Measurements from ENCODE around the gene STX8.

DNA sequence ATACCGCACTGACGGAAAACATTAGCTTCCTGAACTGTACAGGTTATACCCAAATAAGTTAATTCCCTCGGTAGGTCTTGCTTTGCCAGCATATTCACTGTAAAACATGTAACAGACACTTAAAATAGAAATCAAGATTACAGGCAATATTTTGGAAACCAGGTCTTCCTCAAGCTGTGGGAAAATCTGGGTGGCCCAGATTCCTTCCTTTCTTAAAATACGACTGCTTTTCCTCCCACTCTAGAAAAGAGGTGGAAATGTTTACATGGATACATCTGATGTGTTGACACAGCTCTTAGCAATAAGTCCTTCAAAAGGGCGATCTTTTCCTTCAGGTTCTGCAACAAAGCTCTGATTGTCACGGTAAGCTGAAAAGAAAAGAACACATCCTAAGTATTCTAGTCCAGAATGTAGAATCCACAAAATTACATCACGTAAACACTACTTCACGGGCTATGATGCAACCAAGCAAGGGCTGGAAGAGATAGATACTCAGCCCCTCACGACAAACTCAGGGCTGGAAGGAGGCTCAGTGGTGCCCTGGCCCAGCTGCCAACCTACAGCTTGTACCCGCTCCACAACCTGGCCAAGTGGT lies 18.4 kb downstream of the STX8 start:
- TF ChIP-seq GABPA (tag; conservative IDR thresholded peaks at IDR 0.05; ENCODE audit: low read depth) (no peak), ZKSCAN8 (CRISPR knock-in tag; IDR thresholded peaks at IDR 0.05) (no peak), NFYB (IDR thresholded peaks at IDR 0.05; ENCODE audit: extremely low read depth, insufficient read length) (no peak), IRF2 (CRISPR knock-in tag; IDR thresholded peaks at IDR 0.05) (no peak), POLR2AphosphoS2 (IDR thresholded peaks at IDR 0.05; ENCODE audit: low read length) (no peak), ZNF12 (CRISPR knock-in tag; IDR thresholded peaks at IDR 0.05) (no peak), TAL1 (IDR thresholded peaks at IDR 0.05) (no peak)
- TF ChIP-seq, protein P1, sequence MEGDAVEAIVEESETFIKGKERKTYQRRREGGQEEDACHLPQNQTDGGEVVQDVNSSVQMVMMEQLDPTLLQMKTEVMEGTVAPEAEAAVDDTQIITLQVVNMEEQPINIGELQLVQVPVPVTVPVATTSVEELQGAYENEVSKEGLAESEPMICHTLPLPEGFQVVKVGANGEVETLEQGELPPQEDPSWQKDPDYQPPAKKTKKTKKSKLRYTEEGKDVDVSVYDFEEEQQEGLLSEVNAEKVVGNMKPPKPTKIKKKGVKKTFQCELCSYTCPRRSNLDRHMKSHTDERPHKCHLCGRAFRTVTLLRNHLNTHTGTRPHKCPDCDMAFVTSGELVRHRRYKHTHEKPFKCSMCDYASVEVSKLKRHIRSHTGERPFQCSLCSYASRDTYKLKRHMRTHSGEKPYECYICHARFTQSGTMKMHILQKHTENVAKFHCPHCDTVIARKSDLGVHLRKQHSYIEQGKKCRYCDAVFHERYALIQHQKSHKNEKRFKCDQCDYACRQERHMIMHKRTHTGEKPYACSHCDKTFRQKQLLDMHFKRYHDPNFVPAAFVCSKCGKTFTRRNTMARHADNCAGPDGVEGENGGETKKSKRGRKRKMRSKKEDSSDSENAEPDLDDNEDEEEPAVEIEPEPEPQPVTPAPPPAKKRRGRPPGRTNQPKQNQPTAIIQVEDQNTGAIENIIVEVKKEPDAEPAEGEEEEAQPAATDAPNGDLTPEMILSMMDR (IDR thresholded peaks at IDR 0.05 in 2 of 3, conservative IDR thresholded peaks at IDR 0.05 in 1 of 3; ENCODE audit: insufficient read depth in 2 of 3, low read depth in 1 of 3, low read length in 3 of 3) = no peak
